Osteoblast (primary cell): ENCODE measurements around the gene ZSCAN23. TPM values are rescaled to one million over a fixed set of nuclear protein-coding genes. Genes with fewer than 3 reads are reported as not detected.

ENCODE experiments used
- DNase-seq: peaks from one replicate; pipeline ENCODE4 v3.0.0; 2011; ENCODE audit warnings: low spot score, mixed read lengths; ENCODE audit not compliant: insufficient read length; ENCODE audit errors: missing footprints
- H2AFZ ChIP-seq: 2 replicates; pipeline ENCODE4 v1.6.0; 2011; ENCODE audit warnings: mild to moderate bottlenecking, low read length
- H3K27ac ChIP-seq: 2 replicates; pipeline ENCODE4 v1.5.1; 2011; ENCODE audit warnings: mild to moderate bottlenecking, low read depth, low read length, moderate library complexity
- H3K27me3 ChIP-seq: 2 replicates; pipeline ENCODE4 v1.6.0; 2012; ENCODE audit warnings: mild to moderate bottlenecking, control low read depth, inconsistent platforms, low read length, moderate library complexity; ENCODE audit not compliant: insufficient read depth
- H3K36me3 ChIP-seq: 2 replicates; pipeline ENCODE4 v1.5.1; 2011; ENCODE audit warnings: mild to moderate bottlenecking, low read length, control low read depth, moderate library complexity; ENCODE audit not compliant: insufficient read depth
- H3K4me1 ChIP-seq: 2 replicates; pipeline ENCODE4 v1.5.1; 2011; ENCODE audit warnings: mild to moderate bottlenecking, low read length, control low read depth, moderate library complexity; ENCODE audit not compliant: insufficient read depth
- H3K4me2 ChIP-seq: 2 replicates; pipeline ENCODE4 v1.6.0; 2011; ENCODE audit warnings: mild to moderate bottlenecking, low read length; ENCODE audit not compliant: insufficient read depth
- H3K4me3 ChIP-seq: fragments of 200-600 bp; sonication (generic); 3 replicates; pipeline ENCODE4 v1.5.1; 2012; ENCODE audit warnings: mild to moderate bottlenecking, low read length, inconsistent platforms; ENCODE audit not compliant: insufficient read depth
- H3K79me2 ChIP-seq: 2 replicates; pipeline ENCODE4 v1.6.0; 2012; ENCODE audit warnings: mild to moderate bottlenecking, low read length, control low read depth, inconsistent platforms; ENCODE audit not compliant: insufficient read depth
- H3K9me3 ChIP-seq: 2 replicates; pipeline ENCODE4 v1.5.1; 2011; ENCODE audit warnings: low read depth, low read length, control low read depth
- H4K20me1 ChIP-seq: 2 replicates; pipeline ENCODE4 v1.6.0; 2012; ENCODE audit warnings: mild to moderate bottlenecking, low read length, control low read depth; ENCODE audit not compliant: insufficient read depth
- CTCF ChIP-seq: IDR thresholded peaks from 2 replicates; pipeline ENCODE4 v1.5.1; 2011; ENCODE audit warnings: mild to moderate bottlenecking, low read depth, low read length, moderate library complexity; ENCODE audit errors: extremely low read depth
- small RNA-seq: library from RNA; depleted of rRNA; stranded (forward); fragments of <200 nt; gene quantifications from one replicate; pipeline ENCODE3, GENCODE V24; 2012
- total RNA-seq: library from RNA; depleted of rRNA; stranded (reverse); fragments of >200 nt; gene quantifications from 2 replicates; pipeline ENCODE4 v1.2.3, GENCODE V29; 2012

ZSCAN23 gene
- total RNA-seq, 1 donor: 6.9 TPM

DNA sequence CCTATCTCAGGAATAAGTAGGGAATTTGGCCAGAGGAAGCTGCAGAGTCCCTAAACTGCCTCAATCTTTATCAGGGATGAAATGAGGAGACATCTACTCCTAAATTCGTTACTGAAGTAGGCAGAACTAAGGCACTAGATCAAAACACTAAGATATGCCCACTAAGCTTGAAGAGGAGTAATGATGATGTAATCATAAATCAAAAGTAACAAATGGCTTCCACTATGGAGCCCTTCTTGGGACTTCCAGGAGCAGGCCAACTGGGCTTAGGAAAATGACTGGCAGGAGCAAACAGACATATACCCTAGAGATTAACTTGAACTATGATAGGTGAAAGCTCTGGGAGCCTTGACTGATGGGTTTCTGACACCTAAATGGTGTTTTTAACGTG lies 59.2 kb downstream of the ZSCAN23 start:
- Histone ChIP-seq H3K27me3 (no peaks in the 10 kb centered on the region), H3K4me1 (peaks cover 6% of the 10 kb centered on the region), H3K36me3 (peaks cover 21% of the 10 kb centered on the region), H4K20me1 (no peaks in the 10 kb centered on the region), H3K9me3 (no peaks in the 10 kb centered on the region), H3K4me3 (no peak overlapping the region), H3K79me2 (peaks cover 12% of the 10 kb centered on the region), H3K27ac (peak overlapping the region; percentile 26), H3K4me2 (peak overlapping the region; percentile 92), H2AFZ (no peak overlapping the region)
- no peak for TF ChIP-seq CTCF
- DNase-seq: no peak

GRCh38 chr6:28383235-28384142 lies 59.8 kb downstream of the ZSCAN23 start:
- Histone ChIP-seq H3K79me2 (peaks cover 9% of the 10 kb centered on the region), H3K27me3 (no peaks in the 10 kb centered on the region), H3K4me1 (peaks cover 6% of the 10 kb centered on the region), H3K4me3 (peak overlapping the region; percentile 73), H3K4me2 (peak overlapping the region; percentile 92), H3K36me3 (peaks cover 19% of the 10 kb centered on the region), H4K20me1 (no peaks in the 10 kb centered on the region), H2AFZ (peak overlapping the region; percentile 89), H3K9me3 (no peaks in the 10 kb centered on the region), H3K27ac (peak overlapping the region; percentile 92)
- peak; percentile 56 for TF ChIP-seq CTCF
- peak; percentile 91 for DNase-seq

Small RNAs within 50 kb of the gene (small RNA-seq; reads per million reads assigned to genes)
- gene RNU2-45P: not detected

Other genes starting within 250 kb of the ZSCAN23 start
- 10.9 and 11.2 TPM in 2 replicates for gene ZSCAN9, start 218.2 kb downstream of the ZSCAN23 start, total RNA-seq
- gene ZKSCAN4, start 191.2 kb downstream of the ZSCAN23 start, total RNA-seq: 6.5 and 7.4 TPM in 2 replicates
- 1.1 and 1.2 TPM in 2 replicates for gene NKAPL, start 184.2 kb downstream of the ZSCAN23 start, total RNA-seq
- 15.2 and 22.4 TPM in 2 replicates for gene ZSCAN26, start 176.3 kb downstream of the ZSCAN23 start, total RNA-seq
- gene PGBD1, start 161.9 kb downstream of the ZSCAN23 start, total RNA-seq: 6.2 and 8.0 TPM in 2 replicates
- 16.5 and 19.9 TPM in 2 replicates for gene ZSCAN31, start 107.3 kb downstream of the ZSCAN23 start, total RNA-seq
- gene ZKSCAN3, start 93.5 kb downstream of the ZSCAN23 start, total RNA-seq: 2.9 and 3.5 TPM in 2 replicates
- 8.3 and 10.1 TPM in 2 replicates for gene ZSCAN12, start 43.7 kb downstream of the ZSCAN23 start, total RNA-seq
- not detected in 2 replicates for gene GPX6, start 72.3 kb upstream of the ZSCAN23 start, total RNA-seq
- not detected in 2 replicates for gene GPX5, start 82.4 kb upstream of the ZSCAN23 start, total RNA-seq